GM12872 (cell line): ENCODE results near the gene SAMD9.

Experiments used
- CTCF ChIP-seq: IDR thresholded peaks from 3 replicates; pipeline ENCODE4 v1.5.1; 2011; ENCODE audit warnings: low read depth, mild to moderate bottlenecking, low read length, moderate library complexity; ENCODE audit not compliant: insufficient read depth

SAMD9 gene

GRCh38 chr7:93117852-93118530 is at the start of gene SAMD9:
Gene SAMD9, minus strand, starts transcription at chr7:93117979. Its CDS starts 11,882 bp downstream, at chr7:93106097.
- TF ChIP-seq CTCF: no peak

GRCh38 chr7:93165447-93165846 is 47.7 kb upstream of the SAMD9 start:
- TF ChIP-seq CTCF: no peak

GRCh38 chr7:93164766-93165165 is 47.0 kb upstream of the SAMD9 start:
- TF ChIP-seq CTCF: no peak

- TF ChIP-seq CTCF: no peak
Observed at GRCh38 chr7:93161181-93161762, 43.5 kb upstream of the SAMD9 start.

- no peak for TF ChIP-seq CTCF
Observed at GRCh38 chr7:93160410-93160809, 42.6 kb upstream of the SAMD9 start.

- TF ChIP-seq CTCF: no peak
Observed at GRCh38 chr7:93159490-93159889, 41.7 kb upstream of the SAMD9 start.

GRCh38 chr7:93156884-93157283 is 39.1 kb upstream of the SAMD9 start:
- TF ChIP-seq CTCF: no peak
